Hepatocyte (in vitro differentiated cells): ENCODE results near the gene BLOC1S4. TPM values are rescaled to one million over a fixed set of nuclear protein-coding genes. Genes with fewer than 3 reads are reported as not detected.

Source experiments
- DNase-seq: peaks from one replicate; pipeline ENCODE4 v3.0.0-alpha.2; 2016; ENCODE audit warnings: low spot score
- H2AFZ ChIP-seq: fragments of 200-600 bp; sonication (generic); 2 replicates; pipeline ENCODE4 v1.6.0; 2016; ENCODE audit warnings: antibody characterized with exemption, mild to moderate bottlenecking
- H3K27ac ChIP-seq: fragments of 200-600 bp; sonication (generic); 2 replicates; pipeline ENCODE4 v1.5.1; 2016; ENCODE audit warnings: mild to moderate bottlenecking
- H3K27me3 ChIP-seq: fragments of 200-600 bp; sonication (generic); 2 replicates; pipeline ENCODE4 v1.6.1; 2016
- H3K36me3 ChIP-seq: fragments of 200-600 bp; sonication (generic); replicated peaks from 2 replicates; pipeline ENCODE4 v1.5.1; 2016; ENCODE audit warnings: low read depth; ENCODE audit not compliant: insufficient read depth
- H3K4me1 ChIP-seq: fragments of 200-600 bp; sonication (generic); 2 replicates; pipeline ENCODE4 v1.5.1; 2016; ENCODE audit warnings: mild to moderate bottlenecking, moderate library complexity; ENCODE audit not compliant: insufficient read depth
- H3K4me2 ChIP-seq: fragments of 200-600 bp; sonication (generic); 2 replicates; pipeline ENCODE4 v1.6.0; 2016
- H3K4me3 ChIP-seq: fragments of 200-600 bp; sonication (generic); 2 replicates; pipeline ENCODE4 v1.5.1; 2016; ENCODE audit warnings: mild to moderate bottlenecking
- H3K79me2 ChIP-seq: fragments of 200-600 bp; sonication (generic); 2 replicates; pipeline ENCODE4 v1.6.0; 2017; ENCODE audit warnings: mild to moderate bottlenecking
- H3K9me2 ChIP-seq: fragments of 200-600 bp; sonication (generic); replicated peaks from 2 replicates; pipeline ENCODE4 v1.6.0; 2017; ENCODE audit warnings: mild to moderate bottlenecking; ENCODE audit not compliant: insufficient read depth
- H3K9me3 ChIP-seq: fragments of 200-600 bp; sonication (generic); 2 replicates; pipeline ENCODE4 v1.5.1; 2016; ENCODE audit warnings: low read depth, mild to moderate bottlenecking
- H4K20me1 ChIP-seq: fragments of 200-600 bp; sonication (generic); 2 replicates; pipeline ENCODE4 v1.6.0; 2016; ENCODE audit warnings: mild to moderate bottlenecking; ENCODE audit not compliant: insufficient read depth, poor library complexity, severe bottlenecking
- CTCF ChIP-seq: fragments of 200-600 bp; sonication (generic); IDR thresholded peaks from 2 replicates; pipeline ENCODE4 v1.5.1; 2016; ENCODE audit warnings: antibody characterized with exemption, mild to moderate bottlenecking; ENCODE audit not compliant: poor library complexity
- EZH2 ChIP-seq: fragments of 200-600 bp; sonication (generic); IDR thresholded peaks from 2 replicates; pipeline ENCODE4 v1.6.1; 2016; ENCODE audit warnings: antibody characterized with exemption, mild to moderate bottlenecking, borderline replicate concordance
- EZH2phosphoT487 ChIP-seq: fragments of 200-600 bp; sonication (generic); IDR thresholded peaks from one replicate; pipeline ENCODE4 v1.6.1; 2018; ENCODE audit warnings: antibody characterized with exemption, mild to moderate bottlenecking, low read depth, moderate library complexity; ENCODE audit not compliant: unreplicated experiment, severe bottlenecking
- WGBS: methylation state at CpG from one replicate; pipeline ENCODE4 v1.1.6; 2016; ENCODE audit warnings: low lambda C conversion rate; ENCODE audit errors: missing lambda C conversion rate; 5-methylcytosine and 5-hydroxymethylcytosine counted together
- polyA plus RNA-seq: library from polyadenylated mRNA; unstranded; fragments of >200 nt; fragmentation: Nextera tagmentation; extraction: Ambion mirVana; gene quantifications from 2 replicates; pipeline ENCODE4 v1.2.1, GENCODE V29; 2016
- total RNA-seq: library from RNA; depleted of rRNA; stranded (reverse); fragments of >200 nt; gene quantifications from 2 replicates; pipeline ENCODE4 v1.2.3, GENCODE V29; 2014

BLOC1S4 gene
- total and polyA plus RNA-seq, 2 experiments from 2014 or later = 33.3 to 60.0 TPM

GRCh38 chr4:6763330-6763851 lies 47.4 kb downstream of the BLOC1S4 start:
- Histone ChIP-seq H3K36me3 (no peaks in the 10 kb centered on the region), H3K4me2 (no peak overlapping the region), H3K27ac (no peak overlapping the region), H3K79me2 (no peaks in the 10 kb centered on the region), H2AFZ (no peak overlapping the region), H3K9me3 (no peaks in the 10 kb centered on the region), H3K9me2 (no peaks in the 10 kb centered on the region), H3K4me3 (no peak overlapping the region), H3K4me1 (peaks cover 16% of the 10 kb centered on the region), H3K27me3 (no peaks in the 10 kb centered on the region), H4K20me1 (no peaks in the 10 kb centered on the region)
- TF ChIP-seq EZH2 (no peak), EZH2phosphoT487 (no peak), CTCF (no peak)
- no peak for DNase-seq
- 85% methylated on average over 16 of the region's 16 CpGs for WGBS

- 91% methylated on average over 11 of the region's 11 CpGs for WGBS
- no peaks in the 10 kb centered on the region for H3K79me2 ChIP-seq
- TF ChIP-seq CTCF (no peak), EZH2 (no peak), EZH2phosphoT487 (no peak)
Observed at GRCh38 chr4:6764976-6765620, 49.1 kb downstream of the BLOC1S4 start.

GRCh38 chr4:6765703-6766102 lies 49.7 kb downstream of the BLOC1S4 start:
- H2AFZ ChIP-seq = no peak overlapping the region
- no peaks in the 10 kb centered on the region for H3K27me3 ChIP-seq
- 97% methylated on average over 2 of the region's 2 CpGs for WGBS
- H3K79me2 ChIP-seq = no peaks in the 10 kb centered on the region
- peaks cover 11% of the 10 kb centered on the region for H3K4me1 ChIP-seq
- H3K9me2 ChIP-seq = no peaks in the 10 kb centered on the region
- no peak overlapping the region for H3K4me2 ChIP-seq
- no peak for DNase-seq
- H3K9me3 ChIP-seq = no peaks in the 10 kb centered on the region
- H3K36me3 ChIP-seq = no peaks in the 10 kb centered on the region
- no peak overlapping the region for H3K4me3 ChIP-seq
- H4K20me1 ChIP-seq = no peaks in the 10 kb centered on the region
- TF ChIP-seq EZH2 (no peak), EZH2phosphoT487 (no peak), CTCF (no peak)
- no peak overlapping the region for H3K27ac ChIP-seq

More at GRCh38 chr4:6764976-6765620, 49.1 kb downstream of the BLOC1S4 start:
- H3K9me2 ChIP-seq = no peaks in the 10 kb centered on the region
- DNase-seq = no peak
- H3K4me3 ChIP-seq = no peak overlapping the region
- H3K4me1 ChIP-seq = peaks cover 11% of the 10 kb centered on the region
- H4K20me1 ChIP-seq = no peaks in the 10 kb centered on the region
- no peak overlapping the region for H3K4me2 ChIP-seq
- H3K27ac ChIP-seq = no peak overlapping the region
- H3K9me3 ChIP-seq = no peaks in the 10 kb centered on the region
- no peaks in the 10 kb centered on the region for H3K27me3 ChIP-seq
- no peak overlapping the region for H2AFZ ChIP-seq
- no peaks in the 10 kb centered on the region for H3K36me3 ChIP-seq

Other genes with a start within 250 kb of the BLOC1S4 start
- gene PPP2R2C, start 243.6 kb upstream of the BLOC1S4 start, total RNA-seq = 0.48 and 0.67 TPM in 2 replicates
- gene PPP2R2C, start 243.6 kb upstream of the BLOC1S4 start, polyA plus RNA-seq = 0.22 and 0.35 TPM in 2 replicates
- 21.1 and 22.2 TPM in 2 replicates for gene MAN2B2, start 141.0 kb upstream of the BLOC1S4 start, total RNA-seq
- 21.4 and 24.0 TPM in 2 replicates for gene MAN2B2, start 141.0 kb upstream of the BLOC1S4 start, polyA plus RNA-seq
- 221 and 238 TPM in 2 replicates for gene MRFAP1, start 75.5 kb upstream of the BLOC1S4 start, total RNA-seq
- 225 and 256 TPM in 2 replicates for gene MRFAP1, start 75.5 kb upstream of the BLOC1S4 start, polyA plus RNA-seq
- gene S100P, start 22.3 kb upstream of the BLOC1S4 start, total RNA-seq = 9.2 and 36.6 TPM in 2 replicates
- 51.6 and 99.1 TPM in 2 replicates for gene S100P, start 22.3 kb upstream of the BLOC1S4 start, polyA plus RNA-seq
- 84.9 and 86.4 TPM in 2 replicates for gene MRFAP1L1, start 6.3 kb upstream of the BLOC1S4 start, total RNA-seq
- gene MRFAP1L1, start 6.3 kb upstream of the BLOC1S4 start, polyA plus RNA-seq = 55.1 and 60.8 TPM in 2 replicates
- gene KIAA0232, start 66.6 kb downstream of the BLOC1S4 start, total RNA-seq = 34.3 and 38.4 TPM in 2 replicates
- 11.3 TPM in 2 replicates for gene KIAA0232, start 66.6 kb downstream of the BLOC1S4 start, polyA plus RNA-seq
- gene TBC1D14, start 193.7 kb downstream of the BLOC1S4 start, total RNA-seq = 46.1 and 50.8 TPM in 2 replicates
- gene TBC1D14, start 193.7 kb downstream of the BLOC1S4 start, polyA plus RNA-seq = 26.5 and 33.6 TPM in 2 replicates